COLO668 (cell line): ENCODE results near the gene IGF1R.

Experiments
- DNase-seq: peaks from one replicate; lab custom pipeline; 2025; ENCODE audit not compliant: unreplicated experiment; lab: John Stamatoyannopoulos, UW

IGF1R gene

GRCh38 chr15:98878862-98879261 lies 230.5 kb downstream of the IGF1R start:
- no peak for DNase-seq

DNA sequence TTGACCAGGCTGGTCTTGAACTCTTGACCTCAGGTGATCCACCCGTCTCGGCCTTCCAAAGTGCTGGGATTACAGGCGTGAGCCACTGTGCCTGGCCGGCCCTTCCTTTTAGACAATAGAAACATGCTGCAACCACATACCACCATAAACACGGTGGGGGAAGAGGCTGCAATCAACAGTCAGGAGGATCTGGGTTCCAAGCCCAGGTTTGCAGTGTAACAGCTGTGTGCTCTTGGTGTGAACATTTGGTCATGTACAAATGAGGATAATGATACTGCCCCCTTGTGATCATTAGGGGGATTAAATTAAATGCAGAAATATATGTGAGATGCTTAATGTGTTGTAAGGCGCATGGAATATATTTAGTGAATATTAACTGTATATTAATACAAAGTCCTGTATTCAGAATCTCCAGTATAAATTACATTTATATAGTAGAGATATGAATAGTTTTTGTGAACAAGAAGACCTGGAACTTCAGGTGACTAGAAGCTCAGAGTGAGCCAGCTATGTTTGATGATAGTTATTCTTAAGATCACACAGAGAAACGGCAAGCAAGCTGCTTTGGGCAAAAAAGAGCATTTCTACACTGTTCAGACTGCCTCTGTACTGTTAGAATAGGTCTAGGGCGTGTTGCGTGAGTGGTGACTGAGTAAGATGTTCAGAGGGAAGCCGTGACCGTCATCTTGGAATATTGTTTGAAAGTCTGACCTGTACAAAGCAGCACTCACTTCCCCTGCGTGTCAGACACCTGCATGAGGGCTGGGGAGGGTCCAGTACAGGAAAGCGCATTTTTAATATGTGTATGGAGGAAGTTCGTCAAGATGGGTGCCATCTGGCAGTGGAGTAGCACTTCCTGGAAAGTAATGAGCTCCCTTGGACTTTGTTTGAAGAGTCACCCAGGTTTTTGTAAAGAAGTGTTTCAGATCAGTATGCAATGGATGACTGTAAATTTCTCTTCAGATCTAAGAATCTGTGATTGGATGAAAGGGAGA lies 233.5 kb downstream of the IGF1R start:
- no peak for DNase-seq

- DNase-seq, result peak; percentile 8
These were observed 235.1 kb downstream of the IGF1R start for GRCh38 chr15:98883478-98883877.

DNA sequence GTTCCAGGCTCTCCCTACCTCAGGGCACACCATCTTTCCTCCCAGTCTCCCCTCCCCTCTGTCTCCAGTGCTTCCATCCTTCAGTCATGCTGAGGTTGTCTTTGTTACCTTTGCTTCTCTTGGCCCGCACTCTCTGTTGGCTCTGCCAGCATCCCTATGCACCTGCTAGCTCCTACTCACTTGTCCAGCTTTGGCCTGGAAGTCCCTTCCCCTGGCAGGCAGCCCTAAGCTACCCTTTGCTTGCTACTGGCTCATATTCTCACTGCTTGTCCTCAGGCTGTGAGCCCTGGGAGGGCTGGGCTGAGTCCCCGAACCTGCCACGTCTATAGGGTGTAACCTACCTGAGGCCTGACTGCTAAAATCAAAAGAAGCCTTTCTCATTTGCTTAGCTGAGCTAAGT lies 236.6 kb downstream of the IGF1R start:
- DNase-seq, result no peak

DNA sequence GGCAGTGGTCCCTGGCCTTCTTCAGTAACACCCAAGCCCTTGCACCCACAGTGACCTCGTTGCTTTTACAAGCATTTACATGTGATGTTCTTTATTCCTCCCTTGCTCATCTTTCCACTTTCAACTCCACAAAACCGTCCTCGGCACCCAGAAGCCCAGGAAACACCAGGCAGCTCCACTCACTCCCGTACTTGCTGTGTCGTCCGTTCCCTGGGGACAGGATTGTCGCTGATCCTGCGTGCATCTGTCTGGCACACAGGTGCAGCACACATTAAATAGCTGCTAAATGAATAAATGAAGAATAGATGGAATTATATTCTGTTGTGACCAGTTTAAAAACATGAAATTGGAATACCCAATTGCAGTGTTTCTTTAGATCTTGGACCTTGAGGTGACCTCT lies 239.6 kb downstream of the IGF1R start:
- no peak for DNase-seq

DNA sequence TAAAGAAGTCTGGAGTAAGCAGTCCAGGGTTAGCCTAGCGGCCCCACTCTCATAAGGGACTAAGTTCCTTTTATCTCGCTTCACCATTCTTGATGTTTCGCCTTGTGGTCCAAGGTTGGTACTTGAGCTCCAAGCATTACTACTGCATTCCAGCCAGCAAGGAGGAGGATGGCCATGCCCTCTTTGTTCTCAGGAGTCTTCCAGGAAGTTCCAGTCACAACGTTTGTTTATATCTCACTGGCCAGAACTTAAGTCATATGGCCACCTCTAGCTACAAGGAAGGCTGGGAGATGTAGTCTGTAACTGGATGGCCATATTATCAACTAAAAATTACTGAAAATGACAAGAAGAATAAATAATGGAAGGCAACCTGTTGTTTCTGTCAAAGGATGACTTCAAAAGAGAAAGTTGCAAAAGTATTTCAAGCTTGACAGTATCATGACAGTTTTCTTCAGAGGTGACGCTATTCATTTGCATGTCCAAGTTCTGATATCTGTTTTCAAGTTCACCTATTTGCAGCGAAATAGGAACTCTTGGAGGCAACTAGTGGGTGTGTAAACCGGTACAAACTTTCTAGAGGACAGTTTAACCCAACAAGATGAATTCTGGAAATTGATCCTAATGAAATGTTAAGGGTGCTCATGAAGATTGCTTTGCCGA lies 240.6 kb downstream of the IGF1R start:
- DNase-seq, result no peak

DNA sequence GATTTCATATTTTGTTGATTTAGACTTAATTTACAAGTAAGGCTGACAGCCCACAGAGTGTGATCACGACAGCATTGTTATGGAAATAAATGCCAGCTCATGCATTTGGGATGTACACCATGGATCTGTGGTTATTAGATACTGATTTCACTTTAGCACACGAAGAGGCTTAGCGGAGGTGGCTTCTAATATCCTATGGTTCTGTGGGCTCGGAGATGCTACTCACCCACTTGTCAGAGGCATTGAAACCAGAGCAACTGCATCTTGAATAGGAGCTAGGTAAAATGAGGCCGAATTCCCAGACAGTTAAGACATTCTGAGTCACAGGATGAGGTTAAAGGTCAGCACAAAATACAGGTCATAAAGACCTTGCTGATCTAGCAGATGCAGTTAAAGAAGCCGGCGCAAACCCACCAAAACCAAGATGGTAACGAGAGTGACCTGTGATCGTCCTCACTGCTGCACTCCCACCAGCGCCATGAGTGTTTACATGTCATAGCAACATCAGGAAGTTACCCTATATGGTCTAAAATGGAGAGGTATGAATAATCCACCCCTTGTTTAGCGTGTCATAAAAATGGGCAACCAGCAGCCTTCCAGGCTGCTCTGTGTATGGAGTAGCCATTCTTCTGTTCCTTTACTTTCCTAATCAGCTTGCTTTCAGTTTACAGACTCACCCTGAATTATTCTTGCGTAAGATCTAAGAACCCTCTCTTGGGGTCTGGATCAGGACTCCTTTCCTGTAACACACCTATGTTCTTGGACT lies 241.8 kb downstream of the IGF1R start:
- DNase-seq, result no peak

- no peak for DNase-seq
These were observed 243.0 kb downstream of the IGF1R start for GRCh38 chr15:98891301-98891700.

- no peak for DNase-seq
These were observed 245.1 kb downstream of the IGF1R start for GRCh38 chr15:98893401-98893800.

GRCh38 chr15:98894312-98894711 lies 246.0 kb downstream of the IGF1R start:
- DNase-seq, result no peak

GRCh38 chr15:98896002-98896721 lies 247.8 kb downstream of the IGF1R start:
- DNase-seq, result no peak

- DNase-seq, result peak; percentile 59
These were observed 248.7 kb downstream of the IGF1R start for GRCh38 chr15:98896802-98897732.

DNA sequence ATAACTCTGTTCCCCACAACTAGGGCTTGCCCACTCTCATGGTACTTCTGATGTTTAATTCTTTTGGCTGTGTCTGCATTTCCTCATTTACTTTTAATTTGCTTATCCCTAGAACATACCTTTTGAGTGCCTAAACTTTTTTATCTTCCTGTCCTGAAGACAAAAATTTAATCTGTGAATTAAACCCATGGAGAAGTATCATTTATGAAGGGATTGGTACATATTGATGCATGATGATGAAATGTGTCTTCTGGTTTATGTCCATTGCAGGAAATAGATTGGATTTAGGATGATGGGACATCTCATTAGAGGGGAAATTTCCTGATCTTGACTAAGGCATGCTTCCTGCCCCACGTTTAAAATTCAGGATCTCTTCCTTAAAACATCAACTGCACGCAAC lies 249.8 kb downstream of the IGF1R start:
- no peak for DNase-seq

GRCh38 chr15:98899272-98900021 lies 251.1 kb downstream of the IGF1R start:
- DNase-seq, result no peak

GRCh38 chr15:98900356-98900755 lies 252.0 kb downstream of the IGF1R start:
- no peak for DNase-seq

GRCh38 chr15:98901434-98902072 lies 253.2 kb downstream of the IGF1R start:
- DNase-seq, result no peak

DNA sequence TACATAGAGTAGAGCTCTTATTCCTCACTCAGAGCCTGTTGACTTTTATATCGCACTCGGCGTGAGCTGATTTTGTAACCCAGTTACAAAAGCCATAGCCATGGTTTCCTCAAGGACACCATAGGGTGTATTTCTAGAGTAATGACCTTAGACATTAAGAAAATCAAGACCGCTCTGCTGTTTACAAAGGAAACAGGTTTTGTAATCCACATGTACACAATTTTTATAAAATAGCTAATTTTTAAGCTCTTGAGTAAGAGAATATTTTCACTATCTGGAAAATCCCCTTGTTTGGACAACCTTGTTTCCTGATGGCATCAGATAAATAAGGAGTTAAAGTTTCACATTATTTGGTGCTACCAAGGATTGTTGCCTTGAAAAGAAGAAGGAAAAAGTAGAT lies 254.6 kb downstream of the IGF1R start:
- DNase-seq, result no peak

DNA sequence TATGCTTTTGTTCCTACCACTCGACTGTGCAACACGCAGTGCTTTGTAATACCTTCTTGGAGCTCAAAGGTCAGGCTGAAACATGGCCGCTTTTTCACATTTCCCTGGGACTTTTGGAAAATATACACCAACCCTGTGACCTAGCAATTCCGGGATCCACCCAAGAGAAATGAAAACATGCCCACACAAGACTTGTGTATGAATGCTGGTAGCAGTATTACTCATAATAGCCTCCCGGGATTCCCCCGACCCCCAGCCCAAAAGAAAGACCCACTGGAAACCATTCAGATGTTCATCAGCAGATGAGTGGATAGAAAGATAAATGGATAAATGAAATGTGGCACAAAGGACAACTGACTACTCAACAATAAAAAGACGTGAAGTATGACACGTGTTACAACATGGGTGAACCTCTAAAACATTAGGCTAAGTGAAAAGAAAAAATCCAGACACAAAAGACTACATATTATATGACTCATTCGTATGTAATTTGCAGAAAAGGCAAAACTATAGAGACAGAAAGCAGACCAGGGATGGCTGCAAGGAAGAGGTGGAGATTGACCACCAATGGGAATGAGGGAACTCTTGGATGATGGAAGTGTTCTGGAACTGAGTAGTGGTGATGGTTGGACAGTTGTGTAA lies 255.2 kb downstream of the IGF1R start:
- no peak for DNase-seq
